Endodermal cell (in vitro differentiated cells): ENCODE measurements around the gene GRK1. TPM values are rescaled to one million over a fixed set of nuclear protein-coding genes. Genes with fewer than 3 reads are reported as not detected.

ENCODE experiments used
- DNase-seq: peaks from one replicate; pipeline ENCODE4 v3.0.0-alpha.2; 2017
- H3K27ac ChIP-seq: 2 replicates; pipeline ENCODE4 v1.5.1; 2013; ENCODE audit warnings: mild to moderate bottlenecking, low read depth, low read length, moderate library complexity
- H3K27me3 ChIP-seq: 2 replicates; pipeline ENCODE4 v1.6.1; 2013; ENCODE audit warnings: mild to moderate bottlenecking, low read length, moderate library complexity; ENCODE audit not compliant: insufficient read depth, control insufficient read depth, poor library complexity, severe bottlenecking
- H3K36me3 ChIP-seq: 2 replicates; pipeline ENCODE4 v1.7.0; 2013; ENCODE audit warnings: mild to moderate bottlenecking, low read length, moderate library complexity; ENCODE audit not compliant: control insufficient read depth, insufficient read depth
- H3K4me1 ChIP-seq: one replicate; pipeline ENCODE4 v1.7.0; 2013; ENCODE audit warnings: low read length; ENCODE audit not compliant: control insufficient read depth, insufficient read depth
- H3K4me3 ChIP-seq: 2 replicates; pipeline ENCODE4 v1.5.1; 2013; ENCODE audit warnings: mild to moderate bottlenecking, low read length, moderate library complexity
- H3K9ac ChIP-seq: 2 replicates; pipeline ENCODE4 v1.6.1; 2013; ENCODE audit warnings: mild to moderate bottlenecking, low read length, moderate library complexity; ENCODE audit not compliant: poor library complexity, severe bottlenecking; ENCODE audit errors: extremely low read depth
- H3K9me3 ChIP-seq: 2 replicates; pipeline ENCODE4 v1.6.1; 2013; ENCODE audit warnings: mild to moderate bottlenecking, low read length, moderate library complexity; ENCODE audit not compliant: control insufficient read depth
- H3K27ac Mint-ChIP-seq: 2 replicates; pipeline ENCODE4 v1.8.0; 2020; ENCODE audit warnings: mixed read lengths
- H3K27me3 Mint-ChIP-seq: 2 replicates; pipeline ENCODE4 v1.8.0; 2021; ENCODE audit warnings: mild to moderate bottlenecking, mixed read lengths; ENCODE audit not compliant: insufficient read depth
- H3K36me3 Mint-ChIP-seq: 2 replicates; pipeline ENCODE4 v1.8.0; 2020; ENCODE audit warnings: low read depth, mixed read lengths
- H3K4me1 Mint-ChIP-seq: 2 replicates; pipeline ENCODE4 v1.8.0; 2020; ENCODE audit warnings: mixed read lengths
- H3K4me3 Mint-ChIP-seq: 2 replicates; pipeline ENCODE4 v1.8.0; 2020; ENCODE audit warnings: mild to moderate bottlenecking, moderate library complexity, mixed read lengths
- H3K9me3 Mint-ChIP-seq: 2 replicates; pipeline ENCODE4 v1.8.0; 2020; ENCODE audit warnings: mild to moderate bottlenecking, mixed read lengths
- CTCF ChIP-seq: fragments of 200-600 bp; sonication (generic); conservative IDR thresholded peaks from 2 replicates; pipeline ENCODE4 v1.5.0; 2021; ENCODE audit warnings: antibody characterized with exemption, mild to moderate bottlenecking
- WGBS, 2 experiments: methylation state at CpG; one replicate each; pipeline versions ENCODE4 v1.1.5 to v1.1.7; 2013; ENCODE audit warnings: missing lambda C conversion rate in 2 of 2, mixed read lengths in 1 of 2; ENCODE audit not compliant: insufficient coverage in 1 of 2, insufficient read length in 1 of 2; 5-methylcytosine and 5-hydroxymethylcytosine counted together
- total RNA-seq, 2 donors: library from RNA; stranded (reverse); fragmentation: NEBNext Ultra II Directional in 1 of 2; extraction: Animal tissue kit (Norgen Biotek cat#: 25700) in 1 of 2; gene quantifications; 2 replicates in 1 of 2; 3 replicates in 1 of 2; pipeline ENCODE4 v1.2.1, GENCODE V29; 2021

GRK1 gene
- total RNA-seq, 2 donors from 2014 or later = 1.7 to 2.5 TPM

GRCh38 chr13:113785051-113786010 lies 118.3 kb downstream of the GRK1 start:
- WGBS, 2 experiments = 89 to 93% methylated on average over 16 to 19 of the region's 19 CpGs
- no peak overlapping the region for H3K27ac Mint-ChIP-seq

GRCh38 chr13:113786262-113786841 lies 119.3 kb downstream of the GRK1 start:
- Mint-ChIP-seq H3K9me3 (peaks cover 6% of the 10 kb centered on the region), H3K4me3 (no peak overlapping the region)
- WGBS, 2 experiments = 90% methylated on average over 17 of the region's 17 CpGs

More at GRCh38 chr13:113785051-113786010, 118.3 kb downstream of the GRK1 start:
- H3K4me3 Mint-ChIP-seq = no peak overlapping the region
- Histone ChIP-seq H3K27me3 (peaks cover 5% of the 10 kb centered on the region), H3K9me3 (no peaks in the 10 kb centered on the region), H3K27ac (no peak overlapping the region), H3K4me3 (no peak overlapping the region), H3K36me3 (no peaks in the 10 kb centered on the region), H3K9ac (no peak overlapping the region), H3K4me1 (no peaks in the 10 kb centered on the region)
- peaks cover 6% of the 10 kb centered on the region for H3K9me3 Mint-ChIP-seq
- peaks cover 2% of the 10 kb centered on the region for H3K27me3 Mint-ChIP-seq
- peak; percentile 24 for DNase-seq
- H3K4me1 Mint-ChIP-seq = no peaks in the 10 kb centered on the region
- no peak for TF ChIP-seq CTCF
- peaks cover 3% of the 10 kb centered on the region for H3K36me3 Mint-ChIP-seq

More at GRCh38 chr13:113786262-113786841, 119.3 kb downstream of the GRK1 start:
- Histone ChIP-seq H3K27me3 (peaks cover 1% of the 10 kb centered on the region), H3K36me3 (no peaks in the 10 kb centered on the region), H3K4me3 (no peak overlapping the region), H3K9me3 (no peaks in the 10 kb centered on the region), H3K9ac (no peak overlapping the region), H3K27ac (no peak overlapping the region), H3K4me1 (no peaks in the 10 kb centered on the region)
- peaks cover 2% of the 10 kb centered on the region for H3K27me3 Mint-ChIP-seq
- peak; percentile 18 for DNase-seq
- no peak overlapping the region for H3K27ac Mint-ChIP-seq
- no peaks in the 10 kb centered on the region for H3K4me1 Mint-ChIP-seq
- peaks cover 3% of the 10 kb centered on the region for H3K36me3 Mint-ChIP-seq
- no peak for TF ChIP-seq CTCF

Other genes with a start within 250 kb of the GRK1 start
- gene ADPRHL1, start 213.7 kb upstream of the GRK1 start, total RNA-seq = 1 to 10 TPM; 1.6 to 2.9 TPM
- gene DCUN1D2, start 176.5 kb upstream of the GRK1 start, total RNA-seq = 10 to 100 TPM; 35.8 to 44.7 TPM
- gene TFDP1, start 82.5 kb upstream of the GRK1 start, total RNA-seq = 10 to 100 TPM; 74.8 to 76.1 TPM
- gene ATP4B, start 9.0 kb upstream of the GRK1 start, total RNA-seq = not detected
- 1 to 10 TPM in 1 of 2 donors, under 1 TPM in 1; 0.55 to 2.1 TPM for gene TMEM255B, start 92.0 kb downstream of the GRK1 start, total RNA-seq
- 10 to 100 TPM; 45.7 to 49.6 TPM for gene GAS6, start 196.9 kb downstream of the GRK1 start, total RNA-seq